Activated T-cell treated with anti-CD3 and anti-CD28 coated beads, Interleukin-2, amount 50 U/mL, for 24 hours (primary cell): Measurements from ENCODE around the gene KCNH5.

Source experiments
- DNase-seq: peaks from one replicate; pipeline ENCODE4 v3.0.0-alpha.2; 2020
- H3K27ac Mint-ChIP-seq: 2 replicates; pipeline ENCODE4 v1.8.0; 2020; ENCODE audit warnings: mild to moderate bottlenecking, mixed read lengths
- H3K27me3 Mint-ChIP-seq: 2 replicates; pipeline ENCODE4 v1.8.0; 2020; ENCODE audit warnings: mixed read lengths
- H3K36me3 Mint-ChIP-seq: 2 replicates; pipeline ENCODE4 v1.8.0; 2020; ENCODE audit warnings: low read depth, mixed read lengths
- H3K4me1 Mint-ChIP-seq: 2 replicates; pipeline ENCODE4 v1.8.0; 2020; ENCODE audit warnings: low read depth, mixed read lengths
- H3K4me3 Mint-ChIP-seq: 2 replicates; pipeline ENCODE4 v1.8.0; 2020; ENCODE audit warnings: mild to moderate bottlenecking, moderate library complexity, mixed read lengths
- H3K9me3 Mint-ChIP-seq: 2 replicates; pipeline ENCODE4 v1.8.0; 2020; ENCODE audit warnings: mixed read lengths

KCNH5 gene

DNA sequence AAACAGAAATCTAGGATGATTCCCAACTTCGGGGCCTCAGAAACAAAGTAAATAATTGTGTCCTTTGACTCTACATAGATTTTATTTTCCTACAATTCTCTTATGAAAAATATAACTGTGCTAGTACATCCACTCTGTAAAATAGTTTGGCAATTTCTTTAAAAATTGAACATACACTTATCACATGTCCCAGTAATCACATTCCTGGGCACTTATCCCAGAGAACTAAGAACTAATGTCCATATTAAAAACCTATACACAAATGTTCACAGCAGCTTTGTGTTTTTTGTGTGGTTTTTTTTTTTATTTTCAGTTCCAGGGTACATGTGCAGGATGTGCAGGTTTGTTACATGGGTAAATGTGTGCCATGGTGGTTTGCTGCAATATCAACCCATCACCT, 99.0 kb downstream of the KCNH5 start:
- DNase-seq = no peak
- H3K4me1 Mint-ChIP-seq = no peaks in the 10 kb centered on the region
- H3K4me3 Mint-ChIP-seq = no peak overlapping the region
- H3K9me3 Mint-ChIP-seq = peaks cover 4% of the 10 kb centered on the region
- H3K27me3 Mint-ChIP-seq = no peaks in the 10 kb centered on the region
- no peak overlapping the region for H3K27ac Mint-ChIP-seq
- no peaks in the 10 kb centered on the region for H3K36me3 Mint-ChIP-seq

DNA sequence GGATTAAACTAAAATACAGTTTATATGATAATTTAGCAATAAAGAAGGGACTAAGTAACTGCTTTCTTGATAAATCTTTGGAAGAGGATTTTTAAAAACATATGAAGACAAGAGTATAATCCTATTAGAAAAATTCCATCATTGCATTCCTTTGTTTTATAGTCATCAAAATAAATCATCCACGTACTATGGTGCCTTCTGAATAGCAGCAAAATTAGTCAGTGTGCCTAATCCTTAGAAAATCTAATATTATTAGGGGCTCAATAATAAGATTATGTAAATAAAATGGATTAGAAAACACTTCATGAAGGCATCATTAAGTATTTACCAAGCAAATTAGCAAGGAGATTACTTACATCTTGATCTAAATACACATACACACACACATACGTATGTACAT, 102.1 kb downstream of the KCNH5 start:
- DNase-seq = no peak
- Mint-ChIP-seq H3K9me3 (peaks cover 4% of the 10 kb centered on the region), H3K27me3 (no peaks in the 10 kb centered on the region), H3K4me1 (no peaks in the 10 kb centered on the region), H3K36me3 (no peaks in the 10 kb centered on the region), H3K27ac (no peak overlapping the region), H3K4me3 (no peak overlapping the region)

DNA sequence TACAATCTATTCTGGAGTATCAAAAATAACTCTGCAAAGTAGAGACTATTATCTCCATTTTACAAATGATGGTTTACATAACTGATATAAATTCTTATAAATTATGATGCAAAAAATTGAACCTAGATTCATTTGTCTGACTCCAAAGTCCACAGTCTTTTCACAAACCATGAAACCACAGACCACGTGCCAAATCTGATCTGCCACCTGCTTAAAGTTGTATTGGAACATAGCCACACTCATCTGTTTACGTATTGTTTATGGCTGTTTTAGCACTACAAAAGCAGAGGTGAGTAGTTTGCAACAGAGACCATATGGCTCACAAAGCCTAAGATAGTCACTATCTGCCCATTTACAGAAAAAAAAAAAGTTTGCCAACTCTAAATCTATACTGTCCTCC, 105.3 kb downstream of the KCNH5 start:
- Mint-ChIP-seq H3K27ac (no peak overlapping the region), H3K27me3 (no peaks in the 10 kb centered on the region), H3K36me3 (no peaks in the 10 kb centered on the region), H3K4me1 (no peaks in the 10 kb centered on the region), H3K9me3 (peaks cover 3% of the 10 kb centered on the region), H3K4me3 (no peak overlapping the region)
- no peak for DNase-seq

DNA sequence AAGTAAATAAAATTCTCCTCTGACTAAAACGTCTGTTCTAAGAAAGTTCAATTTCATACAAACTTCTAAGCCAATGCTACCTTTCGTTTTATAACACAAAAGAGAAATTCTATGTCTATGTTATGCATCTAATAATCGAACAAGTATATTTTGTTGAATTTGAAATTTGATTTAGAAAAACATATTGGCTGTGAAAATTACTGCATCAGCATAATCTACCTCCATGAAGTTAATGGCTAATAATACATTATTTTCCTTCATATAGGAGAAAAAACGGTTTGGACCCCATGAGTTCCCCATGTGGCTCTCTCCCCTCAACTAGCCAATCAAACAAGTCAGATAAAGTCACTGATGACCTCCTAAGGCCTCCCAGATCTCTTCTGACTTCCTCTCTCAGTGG, 106.5 kb downstream of the KCNH5 start:
- no peaks in the 10 kb centered on the region for H3K9me3 Mint-ChIP-seq
- DNase-seq = no peak
- H3K27me3 Mint-ChIP-seq = no peaks in the 10 kb centered on the region
- H3K27ac Mint-ChIP-seq = no peak overlapping the region
- no peaks in the 10 kb centered on the region for H3K4me1 Mint-ChIP-seq
- no peak overlapping the region for H3K4me3 Mint-ChIP-seq
- H3K36me3 Mint-ChIP-seq = no peaks in the 10 kb centered on the region

DNA sequence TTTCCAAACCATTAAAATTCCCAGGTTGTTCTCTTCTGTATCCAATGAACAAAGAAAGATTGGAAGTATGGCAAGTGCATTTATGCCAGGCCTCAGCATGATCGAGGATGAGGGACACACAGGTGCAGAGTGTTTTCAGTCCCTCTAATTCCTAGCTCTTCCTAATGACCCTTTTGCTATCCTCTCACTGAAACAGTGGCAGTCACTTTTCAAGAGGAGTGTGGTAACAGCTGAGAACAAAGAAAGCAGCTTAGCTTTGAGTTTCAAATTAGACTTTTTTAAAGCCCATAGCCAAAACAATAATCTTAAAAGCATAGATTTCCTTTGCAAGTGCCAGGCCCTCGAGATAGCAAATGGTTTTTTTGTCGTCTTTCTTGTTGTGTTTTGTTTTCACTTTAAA, 110.8 kb downstream of the KCNH5 start:
- Mint-ChIP-seq H3K9me3 (no peaks in the 10 kb centered on the region), H3K36me3 (no peaks in the 10 kb centered on the region), H3K27ac (no peak overlapping the region), H3K27me3 (no peaks in the 10 kb centered on the region), H3K4me1 (no peaks in the 10 kb centered on the region), H3K4me3 (no peak overlapping the region)
- no peak for DNase-seq

DNA sequence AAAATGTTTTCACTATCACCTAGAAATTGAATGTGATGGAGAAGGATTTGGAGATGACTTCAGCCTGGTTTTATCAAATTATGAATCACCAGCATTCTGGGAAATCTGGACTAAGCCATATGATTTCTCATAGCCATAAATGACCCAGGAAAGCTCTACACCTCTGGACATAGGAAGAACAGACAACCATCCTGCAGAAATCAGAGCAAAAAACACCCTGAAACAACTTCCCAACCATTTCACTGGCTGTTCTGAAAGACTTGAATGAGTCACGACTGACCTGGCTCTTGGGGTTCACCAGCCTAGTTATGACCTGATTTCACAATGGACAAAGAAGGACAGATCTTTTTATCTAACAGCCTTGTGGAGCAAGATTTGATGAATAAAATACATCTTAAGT, 123.8 kb downstream of the KCNH5 start:
- no peaks in the 10 kb centered on the region for H3K9me3 Mint-ChIP-seq
- no peaks in the 10 kb centered on the region for H3K36me3 Mint-ChIP-seq
- no peaks in the 10 kb centered on the region for H3K4me1 Mint-ChIP-seq
- no peak overlapping the region for H3K4me3 Mint-ChIP-seq
- no peaks in the 10 kb centered on the region for H3K27me3 Mint-ChIP-seq
- no peak for DNase-seq
- no peak overlapping the region for H3K27ac Mint-ChIP-seq

DNA sequence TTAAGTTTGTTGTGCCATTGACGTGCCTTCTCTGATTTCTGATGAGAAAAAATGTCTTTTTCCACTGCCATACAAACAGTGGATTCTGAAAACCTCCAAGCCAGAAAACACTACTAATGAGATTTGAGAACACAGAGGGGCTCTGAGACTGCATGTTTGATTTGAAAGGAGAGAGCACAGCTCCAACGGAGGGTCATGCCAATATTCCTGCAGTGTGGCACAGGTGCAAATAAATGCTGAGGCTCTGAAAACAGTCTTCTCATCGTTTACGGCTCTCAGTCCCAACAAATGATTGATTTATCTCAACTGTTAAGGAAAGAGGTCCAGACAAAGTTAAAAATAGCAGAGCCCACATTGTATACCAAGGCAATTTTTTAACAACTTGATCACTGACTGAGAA, 128.7 kb downstream of the KCNH5 start:
- Mint-ChIP-seq H3K9me3 (no peaks in the 10 kb centered on the region), H3K4me1 (no peaks in the 10 kb centered on the region), H3K27me3 (no peaks in the 10 kb centered on the region), H3K4me3 (no peak overlapping the region), H3K36me3 (no peaks in the 10 kb centered on the region), H3K27ac (no peak overlapping the region)
- no peak for DNase-seq

DNA sequence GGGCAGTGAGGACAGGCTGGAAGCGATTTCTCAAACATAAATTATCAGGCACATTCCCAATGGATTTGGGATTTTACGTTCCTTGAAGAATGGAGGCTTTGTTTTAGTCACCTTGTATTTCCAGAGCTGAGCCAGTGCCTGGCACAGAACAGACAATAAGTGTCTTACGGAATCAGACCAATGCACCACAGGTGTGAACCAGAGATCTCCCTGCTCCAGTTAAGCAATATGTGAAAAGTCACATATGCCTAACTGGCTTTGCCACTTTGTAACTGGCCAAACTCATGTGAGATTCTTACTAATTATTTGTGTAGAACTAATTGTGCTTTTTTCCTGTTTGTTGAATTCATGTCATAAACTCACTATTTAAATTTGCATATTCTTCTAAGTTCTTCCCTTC, 130.4 kb downstream of the KCNH5 start:
- no peak overlapping the region for H3K27ac Mint-ChIP-seq
- no peak for DNase-seq
- H3K27me3 Mint-ChIP-seq = no peaks in the 10 kb centered on the region
- H3K9me3 Mint-ChIP-seq = no peaks in the 10 kb centered on the region
- H3K4me3 Mint-ChIP-seq = no peak overlapping the region
- H3K4me1 Mint-ChIP-seq = no peaks in the 10 kb centered on the region
- H3K36me3 Mint-ChIP-seq = no peaks in the 10 kb centered on the region

DNA sequence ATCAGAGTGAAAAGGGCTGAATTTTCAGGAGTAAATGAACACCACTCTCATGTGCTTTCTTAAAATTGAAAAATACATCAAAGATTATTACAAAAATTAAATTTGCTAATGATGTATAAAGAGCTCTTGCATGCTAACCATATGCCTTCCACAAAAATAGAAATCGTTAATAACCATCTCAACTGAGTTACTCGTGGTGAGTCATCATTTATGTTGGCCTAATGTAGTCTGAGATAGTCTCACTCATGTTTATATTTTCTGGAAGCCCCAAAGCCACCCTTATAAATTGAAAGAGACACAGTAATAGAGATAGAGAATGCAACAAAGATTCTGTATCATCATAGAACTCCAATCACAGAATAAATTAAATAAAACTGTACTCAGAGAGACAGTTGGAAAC, 131.2 kb downstream of the KCNH5 start:
- no peaks in the 10 kb centered on the region for H3K4me1 Mint-ChIP-seq
- no peaks in the 10 kb centered on the region for H3K36me3 Mint-ChIP-seq
- no peaks in the 10 kb centered on the region for H3K9me3 Mint-ChIP-seq
- no peak for DNase-seq
- no peak overlapping the region for H3K4me3 Mint-ChIP-seq
- H3K27ac Mint-ChIP-seq = no peak overlapping the region
- no peaks in the 10 kb centered on the region for H3K27me3 Mint-ChIP-seq

DNA sequence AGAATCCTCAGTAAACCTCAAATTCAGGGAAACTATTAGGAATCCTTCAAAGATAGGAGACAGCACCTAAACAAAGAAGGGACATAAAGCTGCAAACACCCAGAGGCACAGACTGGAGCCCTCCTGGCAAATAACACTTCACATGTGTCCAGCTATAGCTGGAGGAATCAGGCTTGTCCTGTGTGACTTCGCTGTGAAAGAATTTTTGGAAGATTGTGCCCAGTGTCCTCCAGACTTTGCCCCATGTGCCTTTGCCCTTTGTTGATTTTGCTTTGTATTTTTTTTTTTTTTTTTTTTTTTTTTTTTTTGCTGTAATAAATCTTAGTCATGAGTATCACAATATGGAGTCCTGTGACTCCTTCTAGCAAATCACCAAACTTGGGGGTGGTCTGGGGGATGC, 136.8 kb downstream of the KCNH5 start:
- Mint-ChIP-seq H3K27me3 (no peaks in the 10 kb centered on the region), H3K36me3 (no peaks in the 10 kb centered on the region), H3K9me3 (peaks cover 5% of the 10 kb centered on the region), H3K4me3 (no peak overlapping the region), H3K27ac (no peak overlapping the region), H3K4me1 (no peaks in the 10 kb centered on the region)
- DNase-seq = no peak

DNA sequence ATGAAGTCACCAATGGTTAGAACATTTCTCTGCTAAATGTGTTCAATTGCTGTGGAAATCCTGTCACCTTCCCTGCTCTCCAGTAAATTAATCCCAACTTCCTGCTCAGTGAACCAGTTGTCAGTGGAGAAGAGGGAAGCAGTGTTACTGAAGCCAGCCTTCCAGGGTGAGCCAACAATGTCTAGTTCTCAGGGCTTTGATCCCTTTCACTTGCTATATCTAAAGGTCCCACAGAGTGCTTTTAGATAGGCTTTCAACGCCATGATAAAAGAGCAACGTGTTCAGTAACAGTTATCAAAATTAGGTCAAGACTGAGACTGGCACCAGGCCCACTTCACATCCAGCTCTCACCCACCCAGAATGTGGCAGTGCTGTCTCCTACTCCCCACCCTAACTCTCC, 139.7 kb downstream of the KCNH5 start:
- H3K9me3 Mint-ChIP-seq = peaks cover 7% of the 10 kb centered on the region
- no peak overlapping the region for H3K27ac Mint-ChIP-seq
- no peak for DNase-seq
- H3K4me3 Mint-ChIP-seq = no peak overlapping the region
- no peaks in the 10 kb centered on the region for H3K27me3 Mint-ChIP-seq
- no peaks in the 10 kb centered on the region for H3K36me3 Mint-ChIP-seq
- H3K4me1 Mint-ChIP-seq = no peaks in the 10 kb centered on the region

DNA sequence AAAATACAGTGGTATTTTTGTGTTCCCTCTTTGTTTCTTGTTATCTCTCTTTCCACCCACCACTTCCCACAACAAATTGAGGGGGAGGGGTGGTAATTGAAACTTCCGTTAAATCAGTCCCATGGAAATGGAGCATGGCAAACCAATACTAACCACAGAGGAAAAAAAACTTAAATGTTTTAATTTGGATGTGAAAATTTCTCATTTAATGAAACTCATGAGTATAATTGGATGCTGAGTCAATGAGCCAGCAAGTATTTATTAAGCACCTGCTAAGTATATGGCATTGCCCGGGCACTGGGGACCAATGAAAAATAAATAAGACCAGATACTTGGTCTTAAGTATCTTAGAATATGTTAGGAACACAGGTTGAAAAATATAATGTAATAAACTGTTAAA, 147.5 kb downstream of the KCNH5 start:
- H3K36me3 Mint-ChIP-seq = no peaks in the 10 kb centered on the region
- H3K4me3 Mint-ChIP-seq = no peak overlapping the region
- no peak overlapping the region for H3K27ac Mint-ChIP-seq
- peaks cover 2% of the 10 kb centered on the region for H3K9me3 Mint-ChIP-seq
- H3K27me3 Mint-ChIP-seq = no peaks in the 10 kb centered on the region
- DNase-seq = no peak
- H3K4me1 Mint-ChIP-seq = no peaks in the 10 kb centered on the region

DNA sequence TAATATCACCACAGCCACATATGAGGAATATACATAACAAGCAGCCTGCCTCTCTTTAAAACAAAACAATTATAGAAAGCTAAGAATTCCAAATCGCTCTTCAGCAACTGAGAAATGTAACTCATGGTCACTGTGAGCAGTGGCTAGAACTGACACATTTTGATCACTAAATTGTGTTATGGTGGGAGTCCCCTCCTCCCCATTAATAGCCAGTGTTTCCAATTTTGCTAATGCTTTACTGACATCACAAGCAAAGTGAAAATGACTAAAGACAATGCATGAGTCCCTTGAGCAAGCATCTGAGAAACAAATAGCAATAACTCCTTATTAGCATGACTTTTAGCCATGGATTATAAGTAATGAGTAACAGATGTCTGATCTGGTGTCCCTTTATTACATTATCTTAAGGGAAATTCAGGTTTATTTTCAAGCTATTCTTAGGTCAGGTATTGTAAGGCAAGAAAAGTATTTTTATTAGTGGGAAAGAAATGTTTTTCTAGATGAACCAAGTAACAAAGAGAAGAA, 148.3 kb downstream of the KCNH5 start:
- H3K9me3 Mint-ChIP-seq = peaks cover 2% of the 10 kb centered on the region
- H3K27ac Mint-ChIP-seq = no peak overlapping the region
- no peak for DNase-seq
- H3K4me1 Mint-ChIP-seq = no peaks in the 10 kb centered on the region
- no peak overlapping the region for H3K4me3 Mint-ChIP-seq
- H3K27me3 Mint-ChIP-seq = no peaks in the 10 kb centered on the region
- H3K36me3 Mint-ChIP-seq = no peaks in the 10 kb centered on the region

DNA sequence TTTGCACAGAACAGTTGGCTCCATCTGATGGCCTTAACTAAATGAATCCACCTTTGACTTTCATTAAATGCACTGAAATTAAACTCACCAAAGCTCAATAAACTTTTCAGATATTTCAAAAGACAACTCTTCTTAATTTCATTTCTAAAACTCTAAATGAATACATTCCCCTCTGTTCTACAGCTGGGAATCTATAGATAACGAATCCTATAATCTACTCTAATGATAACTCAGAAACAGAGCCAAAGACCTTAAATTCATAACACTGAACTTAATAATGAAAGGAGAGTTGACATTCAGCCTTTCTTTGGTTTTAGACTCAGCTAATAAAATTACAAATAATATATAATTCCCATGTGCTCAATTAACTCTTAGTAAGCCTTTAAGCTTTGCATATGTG, 150.5 kb downstream of the KCNH5 start:
- Mint-ChIP-seq H3K27me3 (no peaks in the 10 kb centered on the region), H3K4me1 (no peaks in the 10 kb centered on the region), H3K9me3 (peaks cover 2% of the 10 kb centered on the region), H3K36me3 (no peaks in the 10 kb centered on the region), H3K27ac (no peak overlapping the region), H3K4me3 (no peak overlapping the region)
- no peak for DNase-seq

DNA sequence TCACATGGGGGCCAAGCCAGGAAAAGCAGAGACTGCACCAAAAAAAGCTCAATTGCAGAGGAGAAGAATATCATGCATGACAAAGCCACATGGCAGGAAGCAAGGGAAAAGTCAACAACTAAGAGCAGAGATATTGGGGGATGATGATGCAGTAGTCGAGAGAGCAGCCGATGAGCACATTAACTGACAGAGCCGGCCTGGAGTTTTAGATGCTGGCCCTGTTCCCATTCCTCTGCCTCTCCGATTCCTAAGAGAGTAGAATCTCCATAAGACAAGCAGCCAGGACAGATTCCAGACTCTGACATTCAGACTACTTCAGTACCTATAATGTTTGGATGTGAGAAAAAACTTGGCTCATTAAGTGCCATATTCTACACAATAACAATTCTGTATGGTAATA, 155.9 kb downstream of the KCNH5 start:
- Mint-ChIP-seq H3K9me3 (peaks cover 2% of the 10 kb centered on the region), H3K4me3 (no peak overlapping the region)

DNA sequence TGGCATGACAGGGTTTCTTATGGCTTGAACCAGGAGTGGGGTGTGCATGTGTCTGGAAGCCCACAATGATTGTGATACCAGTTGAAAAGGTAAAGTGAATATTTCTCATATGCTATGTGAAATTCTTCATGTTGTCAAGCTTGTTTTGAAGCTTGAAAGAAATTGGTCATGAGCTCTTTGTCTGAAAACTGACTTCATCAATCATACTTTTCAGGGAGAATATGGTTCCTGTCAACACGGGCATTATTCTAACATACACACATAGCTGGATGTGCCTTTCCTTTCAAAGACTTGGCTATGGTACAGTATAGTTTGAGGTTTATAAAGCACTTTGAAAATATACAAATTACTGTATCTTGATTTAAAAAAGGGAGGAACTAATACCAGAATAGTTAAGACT, 158.8 kb downstream of the KCNH5 start:
- DNase-seq = no peak
- Mint-ChIP-seq H3K4me1 (no peaks in the 10 kb centered on the region), H3K27ac (no peak overlapping the region), H3K27me3 (no peaks in the 10 kb centered on the region), H3K36me3 (no peaks in the 10 kb centered on the region), H3K4me3 (no peak overlapping the region), H3K9me3 (no peaks in the 10 kb centered on the region)

More for the DNA sequence above, 155.9 kb downstream of the KCNH5 start:
- no peak for DNase-seq
- Mint-ChIP-seq H3K27me3 (no peaks in the 10 kb centered on the region), H3K4me1 (no peaks in the 10 kb centered on the region), H3K27ac (no peak overlapping the region), H3K36me3 (no peaks in the 10 kb centered on the region)
